ENCODE measurements around the gene PALLD.
A peak's percentile ranks its signal among the peaks of the same experiment; 100 is the strongest.
"Not testable (repeated sequence)": the region's sequence is repeated elsewhere in the genome, so short reads cannot be mapped to it uniquely, and the experiment has no call there.

The PALLD gene

GRCh38 chr4:168496834-168497233, at the start of gene PALLD:
Gene PALLD, plus strand, starts transcription at chr4:168497052.
- no peak for DNase-seq

DNA sequence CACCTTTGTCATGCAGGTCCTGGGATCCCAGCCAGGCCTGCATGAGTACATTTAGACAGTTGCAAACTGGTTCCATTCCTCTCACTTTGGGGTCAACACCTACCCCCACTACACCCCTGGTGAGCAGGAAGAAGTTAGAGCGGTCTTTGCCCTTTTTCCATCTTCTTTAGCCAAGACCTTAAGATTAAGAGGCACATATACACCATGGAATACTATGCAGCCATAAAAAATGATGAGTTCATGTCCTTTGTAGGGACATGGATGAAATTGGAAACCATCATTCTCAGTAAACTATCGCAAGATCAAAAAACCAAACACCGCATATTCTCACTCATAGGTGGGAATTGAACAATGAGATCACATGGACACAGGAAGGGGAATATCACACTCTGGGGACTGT, 47.8 kb upstream of the PALLD start:
- DNase-seq: not testable (repeated sequence)

DNA sequence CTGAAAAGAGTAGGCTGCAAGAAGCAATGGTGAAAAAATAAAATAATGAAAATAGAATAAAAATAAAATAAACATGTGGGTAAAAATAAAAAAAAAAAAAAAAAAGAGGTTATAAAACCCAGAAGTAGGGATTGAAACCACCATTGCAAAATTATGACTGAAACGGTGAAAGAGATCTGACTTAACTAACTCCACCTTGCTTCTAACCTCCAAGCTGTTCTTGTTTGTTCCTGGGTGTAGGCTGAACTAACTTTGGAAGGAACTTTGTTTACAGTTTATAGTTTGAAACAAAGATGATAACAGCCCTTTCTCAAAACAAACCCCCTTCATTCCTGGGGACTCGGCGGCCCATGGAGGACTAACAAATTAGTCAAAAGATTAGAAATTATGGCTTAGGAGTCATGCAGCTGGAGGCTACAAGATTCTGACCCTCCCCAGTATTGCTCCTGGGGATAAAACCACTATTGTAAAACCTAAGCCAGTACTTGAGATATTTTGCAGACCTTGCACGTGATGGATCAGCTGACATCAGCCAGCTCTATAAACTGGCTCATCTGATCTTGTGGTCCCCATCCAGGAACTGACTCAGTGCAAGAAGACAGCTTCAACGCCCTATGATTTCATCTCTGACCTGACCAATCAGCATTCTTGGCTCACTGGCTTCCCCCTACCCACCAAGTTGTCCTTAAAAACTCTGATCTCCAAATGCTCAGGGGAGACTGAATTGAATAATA, 47.0 kb upstream of the PALLD start:
- DNase-seq: peak; percentile 36

GRCh38 chr4:168451331-168451730, 45.5 kb upstream of the PALLD start:
- no peak for DNase-seq

GRCh38 chr4:168451744-168452390, 45.0 kb upstream of the PALLD start:
- DNase-seq: no peak

- DNase-seq: no peak
Measured at GRCh38 chr4:168453146-168453545, 43.7 kb upstream of the PALLD start.

GRCh38 chr4:168458256-168458655, 38.6 kb upstream of the PALLD start:
- DNase-seq: not testable (repeated sequence)

GRCh38 chr4:168461821-168462220, 35.0 kb upstream of the PALLD start:
- no peak for DNase-seq

- DNase-seq: no peak
Measured at GRCh38 chr4:168472920-168473319, 23.9 kb upstream of the PALLD start.

- no peak for DNase-seq
Measured at GRCh38 chr4:168474660-168475320, 22.1 kb upstream of the PALLD start.

GRCh38 chr4:168475745-168476144, 21.1 kb upstream of the PALLD start:
- peak; percentile 35 for DNase-seq

- no peak for DNase-seq
Measured at GRCh38 chr4:168478868-168479267, 18.0 kb upstream of the PALLD start.

- DNase-seq: peak; percentile 33
Measured at GRCh38 chr4:168480931-168481611, 15.8 kb upstream of the PALLD start.

DNA sequence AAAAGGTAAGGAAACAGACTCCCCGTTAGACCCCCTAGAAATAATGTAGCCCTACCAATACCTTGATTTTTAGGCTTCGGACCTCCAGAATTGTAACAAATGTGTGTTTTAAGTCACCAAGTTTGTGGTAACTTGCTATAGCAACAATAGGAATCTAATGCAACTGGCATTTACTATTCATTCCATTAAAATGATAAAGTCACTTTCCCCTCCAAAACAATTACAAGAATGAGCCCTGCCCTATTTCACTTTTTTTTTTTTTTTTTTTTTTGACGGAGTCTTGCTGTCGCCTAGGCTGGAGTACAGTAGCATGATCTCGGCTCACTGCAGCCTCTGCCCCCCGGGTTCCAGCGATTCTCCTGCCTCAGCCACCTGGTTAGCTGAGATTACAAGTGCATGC, 13.0 kb upstream of the PALLD start:
- no peak for DNase-seq

GRCh38 chr4:168484626-168485025, 12.2 kb upstream of the PALLD start:
- no peak for DNase-seq

DNA sequence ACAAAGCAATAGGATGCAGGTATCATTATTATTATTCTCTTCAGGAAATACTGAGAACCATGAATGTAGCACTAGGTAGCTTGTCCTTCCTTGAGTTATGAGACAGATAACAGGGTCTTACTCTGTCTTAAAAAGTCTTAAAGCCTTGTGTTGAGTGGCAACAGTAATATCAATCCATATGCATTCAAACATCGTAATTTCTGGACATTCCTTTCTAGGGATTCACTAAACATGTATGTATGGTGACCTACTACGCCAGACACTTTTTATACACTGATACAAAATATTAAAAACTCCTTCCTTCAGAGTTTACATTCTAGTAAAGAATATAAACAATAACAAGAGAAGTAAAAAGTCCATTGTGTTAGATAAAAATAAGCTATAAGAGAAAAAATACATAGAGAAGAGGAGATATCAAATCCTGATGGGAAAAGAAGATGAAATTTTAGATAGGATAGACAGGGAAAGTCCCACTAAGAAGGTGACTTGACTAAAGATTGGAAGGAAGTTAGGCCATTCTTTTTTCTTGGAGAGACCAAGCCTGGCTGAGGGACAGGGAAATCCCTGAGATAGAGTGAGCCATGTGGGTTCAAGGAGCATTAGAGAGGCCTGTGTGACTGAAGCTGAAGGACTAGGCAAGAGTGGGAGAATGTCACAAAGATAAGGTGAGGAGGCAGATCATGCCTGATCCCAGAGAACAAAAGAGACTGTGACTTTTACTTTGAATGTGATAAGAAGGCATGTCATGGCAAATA, 11.5 kb upstream of the PALLD start:
- no peak for DNase-seq

DNA sequence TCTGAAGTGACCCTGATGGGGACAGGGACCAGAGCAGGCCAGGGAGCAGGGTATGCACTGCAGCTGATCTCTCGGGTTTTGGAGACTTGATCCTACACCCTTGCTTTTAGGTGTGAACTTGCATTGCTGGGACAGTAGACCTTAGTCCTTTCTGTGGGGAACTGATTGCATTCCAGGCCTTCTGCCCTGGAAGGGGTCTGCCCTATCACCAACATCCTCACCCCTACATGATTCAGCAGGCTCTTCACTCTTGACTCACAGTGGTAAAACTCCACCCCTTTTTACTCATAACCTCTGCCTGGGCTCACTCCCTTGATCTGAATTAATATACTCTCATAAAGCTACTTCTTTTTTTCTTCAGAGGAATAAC, 10.0 kb upstream of the PALLD start:
- DNase-seq: peak; percentile 19

DNA sequence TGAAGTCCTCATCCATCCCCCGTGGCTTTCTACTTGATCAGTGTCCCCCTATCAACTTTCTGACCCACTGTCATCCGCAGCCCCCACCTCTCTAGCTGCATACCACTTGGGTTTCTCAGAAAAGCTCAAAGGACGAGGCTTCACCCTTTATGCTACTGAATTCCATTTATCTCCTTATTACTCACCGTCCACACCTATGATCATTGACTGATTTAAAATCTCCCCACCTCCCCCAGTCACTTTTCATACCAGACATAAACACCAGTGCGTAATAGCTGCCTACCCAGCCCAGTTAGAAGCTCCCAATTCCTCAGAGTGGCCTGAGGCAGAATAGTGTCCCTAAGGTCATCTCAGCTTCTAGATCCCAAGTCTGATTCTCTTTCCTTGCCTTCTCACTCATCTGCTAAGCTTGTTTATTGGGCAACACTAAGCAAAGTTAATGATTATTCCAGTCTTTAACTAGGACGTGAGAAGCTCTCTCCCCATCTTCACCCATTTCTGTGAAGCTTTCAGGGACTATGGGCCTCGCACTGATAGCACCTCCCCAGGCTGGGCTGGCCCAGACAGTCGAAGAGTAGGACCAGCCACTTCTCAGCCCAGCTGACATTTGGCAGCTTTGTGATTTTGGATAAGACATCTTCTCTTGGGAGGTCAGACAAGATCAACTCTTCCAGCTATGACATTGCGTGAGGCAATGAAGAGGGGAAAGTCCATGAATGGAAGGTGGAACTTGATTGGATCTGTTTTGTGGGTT, 9.4 kb upstream of the PALLD start:
- no peak for DNase-seq

- DNase-seq: no peak
Measured at GRCh38 chr4:168488869-168489274, 8.0 kb upstream of the PALLD start.

DNA sequence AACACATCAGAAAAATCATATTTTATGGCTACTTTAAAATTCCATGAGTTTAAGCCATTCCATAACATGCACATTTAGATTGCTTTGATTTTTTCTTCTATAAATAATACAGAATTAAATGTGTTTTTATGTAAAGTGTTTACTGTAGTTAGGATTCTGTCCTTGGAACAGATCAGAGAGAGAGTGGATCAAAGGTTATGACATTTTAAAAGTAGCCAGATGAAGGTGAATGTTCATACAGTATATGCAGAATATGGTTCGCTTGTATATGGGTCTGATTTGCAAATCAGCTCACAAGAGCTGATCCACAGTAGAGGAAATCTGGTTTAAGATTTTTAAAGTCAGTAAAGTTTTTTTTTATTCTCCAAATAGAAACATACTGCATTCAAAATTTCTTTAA, 7.2 kb upstream of the PALLD start:
- DNase-seq: no peak

- DNase-seq: no peak
Measured at GRCh38 chr4:168490711-168491110, 6.1 kb upstream of the PALLD start.

GRCh38 chr4:168491563-168491962, 5.3 kb upstream of the PALLD start:
- no peak for DNase-seq

Data from stimulated activated CD4-positive, alpha-beta T cell treated with anti-CD3 and anti-CD28 coated beads, Interleukin-1b, Interleukin-23, amount 100 ng/mL, for 48 hours (primary cell).